B cell (primary cell): Measurements from ENCODE around the gene SLC43A1. TPM values are rescaled to one million over a fixed set of nuclear protein-coding genes. Genes with fewer than 3 reads are reported as not detected.

Source experiments
- ATAC-seq: fragments of 200-7000 bp; cut with Tn5 transposase; one replicate; pipeline ENCODE4 v1.10.0; 2021; ENCODE audit warnings: low read depth, mild to moderate bottlenecking, moderate number of reproducible peaks, moderate library complexity
- CTCF ChIA-PET: fragments of 350-600 bp; sonication (Branson Sonifier 250); formaldehyde crosslinking; loops from one replicate; lab custom pipeline; 2021; ENCODE audit warnings: antibody characterized with exemption, inconsistent platforms; lab: Charles Lee
- POLR2A ChIA-PET: fragments of 350-600 bp; sonication (Branson Sonifier 250); formaldehyde crosslinking; loops from one replicate; lab custom pipeline; 2021; ENCODE audit warnings: antibody characterized with exemption; lab: Charles Lee
- DNase-seq: peaks from one replicate; pipeline ENCODE4 v3.0.0; 2013
- H2AFZ ChIP-seq: 2 replicates; pipeline ENCODE4 v1.6.1; 2012; ENCODE audit warnings: mild to moderate bottlenecking, low read depth, low read length; ENCODE audit not compliant: insufficient read depth, poor library complexity, severe bottlenecking
- H3K27ac ChIP-seq, 2 donors: 1 replicate in 1 of 2; 2 replicates in 1 of 2; pipeline ENCODE4 v1.5.1; 2012 to 2013; ENCODE audit warnings: low read length in 2 of 2, mild to moderate bottlenecking in 2 of 2, moderate library complexity in 1 of 2
- H3K27me3 ChIP-seq, 4 experiments: fragments of 200-600 bp in 1 of 4; sonication (generic) in 1 of 4; replicated peaks in 1 of 4; 1 replicate in 2 of 4; 2 replicates in 2 of 4; pipeline versions ENCODE4 v1.6.1 to v1.7.0; 2013 to 2016; ENCODE audit warnings: low read length in 3 of 4, mild to moderate bottlenecking in 2 of 4, mixed read lengths in 1 of 4, moderate library complexity in 1 of 4; ENCODE audit not compliant: insufficient read depth in 4 of 4, control insufficient read depth in 3 of 4; ENCODE audit errors: control extremely low read depth in 1 of 4
- H3K36me3 ChIP-seq, 2 experiments: replicated peaks in 1 of 2; 1 replicate in 1 of 2; 2 replicates in 1 of 2; pipeline versions ENCODE4 v1.6.1 to v1.7.1; 2013; ENCODE audit warnings: low read length in 1 of 2; ENCODE audit not compliant: insufficient read depth in 2 of 2, control insufficient read depth in 1 of 2; ENCODE audit errors: control extremely low read depth in 1 of 2, extremely low read depth in 1 of 2
- H3K4me1 ChIP-seq, 2 donors: fragments of 200-600 bp in 1 of 2; sonication (generic) in 1 of 2; 1 replicate in 1 of 2; 2 replicates in 1 of 2; pipeline versions ENCODE4 v1.5.1 to v1.6.1; 2013 to 2017; ENCODE audit warnings: low read length in 2 of 2; ENCODE audit not compliant: control insufficient read depth in 2 of 2, insufficient read depth in 2 of 2
- H3K4me2 ChIP-seq: replicated peaks from 2 replicates; pipeline ENCODE3; 2012; ENCODE audit warnings: mild to moderate bottlenecking, low read depth, low read length; ENCODE audit not compliant: poor library complexity, severe bottlenecking
- H3K4me3 ChIP-seq, 5 experiments: fragments of 200-600 bp in 1 of 5; sonication (generic) in 1 of 5; 1 replicate in 3 of 5; 2 replicates in 2 of 5; pipeline versions ENCODE4 v1.5.1 to v1.7.0; 2011 to 2016; ENCODE audit warnings: low read length in 4 of 5, mild to moderate bottlenecking in 4 of 5, low read depth in 2 of 5, control low read depth in 1 of 5, moderate library complexity in 1 of 5; ENCODE audit not compliant: insufficient read depth in 1 of 5; ENCODE audit errors: control extremely low read depth in 1 of 5, extremely low read depth in 1 of 5
- H3K79me2 ChIP-seq: fragments of 200-600 bp; sonication (generic); one replicate; pipeline ENCODE4 v1.6.0; 2016; ENCODE audit warnings: low read length; ENCODE audit not compliant: control insufficient read depth, insufficient read depth
- H3K9ac ChIP-seq: fragments of 200-600 bp; sonication (generic); 2 replicates; pipeline ENCODE4 v1.6.1; 2017; ENCODE audit warnings: mild to moderate bottlenecking, low read length, moderate library complexity
- H3K9me3 ChIP-seq, 3 donors: one replicate each; pipeline versions ENCODE4 v1.6.1 to v1.7.1; 2013; ENCODE audit warnings: low read length in 2 of 3; ENCODE audit not compliant: control insufficient read depth in 2 of 3, insufficient read depth in 1 of 3; ENCODE audit errors: control extremely low read depth in 1 of 3
- H4K20me1 ChIP-seq: 2 replicates; pipeline ENCODE4 v1.6.0; 2012; ENCODE audit warnings: mild to moderate bottlenecking, low read length; ENCODE audit not compliant: insufficient read depth, control insufficient read depth, poor library complexity, severe bottlenecking
- H3K27ac Mint-ChIP-seq: one replicate; pipeline ENCODE4 v1.8.0; 2021; ENCODE audit warnings: mixed read lengths
- H3K27me3 Mint-ChIP-seq: one replicate; pipeline ENCODE4 v1.8.0; 2021; ENCODE audit warnings: mixed read lengths
- H3K4me1 Mint-ChIP-seq: one replicate; pipeline ENCODE4 v1.8.0; 2021; ENCODE audit warnings: mixed read lengths
- H3K4me3 Mint-ChIP-seq: one replicate; pipeline ENCODE4 v1.8.0; 2021; ENCODE audit warnings: mixed read lengths
- H3K9me3 Mint-ChIP-seq: one replicate; pipeline ENCODE4 v1.8.0; 2022; ENCODE audit warnings: mixed read lengths; ENCODE audit not compliant: insufficient read depth
- CTCF ChIP-seq: fragments of 200-600 bp; IDR thresholded peaks from one replicate; pipeline ENCODE4 v1.8.0; 2022; ENCODE audit warnings: antibody characterized with exemption, mild to moderate bottlenecking
- EZH2 ChIP-seq: IDR thresholded peaks from 2 replicates; pipeline ENCODE4 v1.6.1; 2012; ENCODE audit warnings: borderline replicate concordance, low read depth, mild to moderate bottlenecking, moderate library complexity, low read length; ENCODE audit not compliant: insufficient read depth, poor library complexity, severe bottlenecking
- WGBS: methylation state at CpG from one replicate; pipeline ENCODE4 v1.1.5; 2013; ENCODE audit warnings: missing lambda C conversion rate; ENCODE audit not compliant: insufficient coverage; 5-methylcytosine and 5-hydroxymethylcytosine counted together
- intact Hi-C: fragments of 100-400 bp; cut with micrococcal nuclease; formaldehyde crosslinking; loops from one replicate; pipeline ENCODE4 v1.10.0; 2022
- polyA plus RNA-seq: library from polyadenylated mRNA; depleted of rRNA; stranded (reverse); fragments of >200 nt; gene quantifications from 2 replicates; pipeline ENCODE4 v1.2.3, GENCODE V29; 2012
- total RNA-seq, 2 donors: library from RNA; stranded (reverse); fragments of 120-200 nt in 1 of 2; gene quantifications; 1 replicate in 1 of 2; 2 replicates in 1 of 2; pipeline versions ENCODE4 v1.2.3 to v1.2.4, GENCODE V29; 2013 to 2022

SLC43A1 gene
- total and polyA plus RNA-seq, 2 donors (not counting 1 experiment from before 2014, with no cell fraction given): 3.7 to 6.4 TPM

DNA sequence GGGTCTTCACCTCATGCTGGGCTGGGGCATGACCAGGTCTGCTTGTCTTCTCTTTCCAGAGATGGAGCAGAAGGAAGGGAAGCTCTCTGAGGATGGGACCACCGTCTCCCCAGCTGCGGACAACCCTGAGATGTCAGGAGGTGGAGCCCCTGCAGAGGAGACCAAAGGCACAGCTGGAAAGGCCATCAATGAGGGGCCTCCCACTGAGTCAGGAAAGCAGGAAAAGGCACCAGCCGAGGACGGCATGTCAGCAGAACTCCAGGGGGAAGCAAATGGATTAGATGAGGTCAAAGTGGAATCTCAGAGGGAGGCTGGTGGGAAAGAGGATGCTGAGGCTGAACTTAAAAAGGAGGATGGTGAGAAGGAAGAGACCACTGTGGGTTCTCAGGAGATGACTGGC, 27.1 kb upstream of the SLC43A1 start:
- Histone ChIP-seq H3K36me3 (no peaks in the 10 kb centered on the region), H2AFZ (no peak overlapping the region), H4K20me1 (no peaks in the 10 kb centered on the region), H3K79me2 (no peaks in the 10 kb centered on the region), H3K27me3 (no peaks in the 10 kb centered on the region), H3K4me2 (no peak overlapping the region), H3K27ac (no peak overlapping the region), H3K9ac (no peak overlapping the region), H3K4me3 (no peak overlapping the region), H3K9me3 (no peaks in the 10 kb centered on the region), H3K4me1 (peaks cover 6 to 9% of the 10 kb centered on the region in 2 donors)
- intact Hi-C loops: no loop called here
- no peak for ATAC-seq
- 92% methylated on average over 4 of the region's 4 CpGs for WGBS
- Mint-ChIP-seq H3K4me3 (no peak overlapping the region), H3K27ac (no peak overlapping the region), H3K9me3 (no peaks in the 10 kb centered on the region), H3K27me3 (no peaks in the 10 kb centered on the region), H3K4me1 (peaks cover 6% of the 10 kb centered on the region)
- ChIA-PET POLR2A (no interaction called here), CTCF (interaction anchor here (0.7 to 1.1 kb wide), 2 partner anchors 26 to 98 kb away, joined by 3 read pairs; no protein-coding TSS in a partner anchor)
- no peak for TF ChIP-seq CTCF
- TF ChIP-seq EZH2: no peak
- DNase-seq: no peak

GRCh38 chr11:57541169-57541568, 25.7 kb upstream of the SLC43A1 start:
- Histone ChIP-seq H4K20me1 (no peaks in the 10 kb centered on the region), H3K4me2 (no peak overlapping the region), H3K9ac (no peak overlapping the region), H3K4me3 (no peak overlapping the region), H3K4me1 (no peaks in the 10 kb centered on the region), H3K9me3 (no peaks in the 10 kb centered on the region), H3K36me3 (no peaks in the 10 kb centered on the region), H3K79me2 (no peaks in the 10 kb centered on the region), H3K27me3 (no peaks in the 10 kb centered on the region), H3K27ac (no peak overlapping the region), H2AFZ (no peak overlapping the region)
- DNase-seq (no peak), ATAC-seq (no peak)
- CTCF ChIA-PET: no interaction called here
- TF ChIP-seq CTCF (no peak), EZH2 (no peak)
- Mint-ChIP-seq H3K4me1 (no peaks in the 10 kb centered on the region), H3K9me3 (no peaks in the 10 kb centered on the region), H3K4me3 (no peak overlapping the region), H3K27ac (no peak overlapping the region), H3K27me3 (no peaks in the 10 kb centered on the region)
- POLR2A ChIA-PET: no interaction called here
- 90% methylated on average over 3 of the region's 5 CpGs for WGBS
- intact Hi-C loops: no loop called here
